Lower leg skin (tissue), 3 donors: ENCODE data around the gene SLC22A7.
"Not testable (repeated sequence)": the region's sequence is repeated elsewhere in the genome, so short reads cannot be mapped to it uniquely, and the experiment has no call there.

Experiments used
- POLR2A ChIP-seq, 2 donors: fragments of 450-650 bp; IDR thresholded peaks; one replicate each; pipeline ENCODE4 v1.6.1; 2016 to 2017; ENCODE audit warnings: antibody characterized with exemption in 2 of 2, mild to moderate bottlenecking in 1 of 2, moderate library complexity in 1 of 2
- TF ChIP-seq, protein P1 (sequence below), 3 donors: fragments of 450-650 bp; IDR thresholded peaks; one replicate each; pipeline ENCODE4 v1.5.1; 2016; ENCODE audit warnings: antibody characterized with exemption in 3 of 3, mild to moderate bottlenecking in 3 of 3, moderate library complexity in 2 of 3

DNA sequence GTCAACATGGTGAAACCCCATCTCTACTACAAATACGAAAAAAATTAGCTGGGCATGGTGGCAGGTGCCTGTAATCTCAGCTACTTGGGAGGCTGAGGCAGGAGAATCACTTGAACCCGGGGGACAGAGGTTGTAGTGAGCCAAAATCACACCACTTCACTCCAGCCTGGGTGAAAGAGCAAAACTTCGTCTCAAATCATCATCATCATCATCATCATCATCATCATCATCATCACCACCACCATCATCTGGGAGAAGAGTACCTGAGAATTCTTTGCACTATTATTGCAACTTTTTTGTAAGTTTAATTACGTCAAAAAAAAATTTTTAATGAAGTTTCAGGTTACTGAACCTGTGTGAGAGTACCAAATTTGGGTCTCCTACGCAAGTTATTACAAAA lies 53.9 kb downstream of the SLC22A7 start:
- TF ChIP-seq, protein P1, sequence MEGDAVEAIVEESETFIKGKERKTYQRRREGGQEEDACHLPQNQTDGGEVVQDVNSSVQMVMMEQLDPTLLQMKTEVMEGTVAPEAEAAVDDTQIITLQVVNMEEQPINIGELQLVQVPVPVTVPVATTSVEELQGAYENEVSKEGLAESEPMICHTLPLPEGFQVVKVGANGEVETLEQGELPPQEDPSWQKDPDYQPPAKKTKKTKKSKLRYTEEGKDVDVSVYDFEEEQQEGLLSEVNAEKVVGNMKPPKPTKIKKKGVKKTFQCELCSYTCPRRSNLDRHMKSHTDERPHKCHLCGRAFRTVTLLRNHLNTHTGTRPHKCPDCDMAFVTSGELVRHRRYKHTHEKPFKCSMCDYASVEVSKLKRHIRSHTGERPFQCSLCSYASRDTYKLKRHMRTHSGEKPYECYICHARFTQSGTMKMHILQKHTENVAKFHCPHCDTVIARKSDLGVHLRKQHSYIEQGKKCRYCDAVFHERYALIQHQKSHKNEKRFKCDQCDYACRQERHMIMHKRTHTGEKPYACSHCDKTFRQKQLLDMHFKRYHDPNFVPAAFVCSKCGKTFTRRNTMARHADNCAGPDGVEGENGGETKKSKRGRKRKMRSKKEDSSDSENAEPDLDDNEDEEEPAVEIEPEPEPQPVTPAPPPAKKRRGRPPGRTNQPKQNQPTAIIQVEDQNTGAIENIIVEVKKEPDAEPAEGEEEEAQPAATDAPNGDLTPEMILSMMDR (IDR thresholded peaks at IDR 0.05), result not testable (repeated sequence)
- TF ChIP-seq POLR2A (IDR thresholded peaks at IDR 0.05), result not testable (repeated sequence)
